GM19328 (cell line): ENCODE results near the gene OR3A3.

Experiments
- ATAC-seq: cut with Tn5 transposase; IDR thresholded peaks from one replicate; pipeline ENCODE4 v1.9.1; 2021; ENCODE audit warnings: mild to moderate bottlenecking, moderate library complexity; ENCODE audit not compliant: unreplicated experiment

Gene OR3A3

DNA sequence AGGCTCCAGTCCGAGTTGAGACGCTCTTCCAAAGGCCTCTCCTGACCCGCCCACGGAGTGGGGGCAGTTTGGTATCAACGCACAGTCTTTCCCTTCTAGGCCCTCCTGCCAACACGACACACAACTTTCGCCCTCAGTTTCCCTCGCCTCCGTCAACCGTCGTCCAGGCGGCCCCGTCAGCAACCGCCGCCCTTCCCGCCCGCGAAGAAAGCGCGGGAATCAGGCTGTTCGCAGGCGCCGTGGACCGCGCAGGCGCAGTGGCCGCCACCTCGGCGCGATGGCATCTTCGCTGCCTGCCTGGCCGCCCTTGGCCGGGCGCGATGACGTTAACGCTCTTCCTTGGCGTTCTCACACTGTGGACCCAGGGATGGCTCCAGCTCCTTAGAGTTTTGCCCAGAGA, 60.4 kb downstream of the OR3A3 start, which contains the start of gene SPATA22:
Gene SPATA22, minus strand, starts transcription at position 221 of the 400 bp plus-strand sequence. CDS start 2,494 bp downstream, outside the sequence.
- ATAC-seq: no peak

DNA sequence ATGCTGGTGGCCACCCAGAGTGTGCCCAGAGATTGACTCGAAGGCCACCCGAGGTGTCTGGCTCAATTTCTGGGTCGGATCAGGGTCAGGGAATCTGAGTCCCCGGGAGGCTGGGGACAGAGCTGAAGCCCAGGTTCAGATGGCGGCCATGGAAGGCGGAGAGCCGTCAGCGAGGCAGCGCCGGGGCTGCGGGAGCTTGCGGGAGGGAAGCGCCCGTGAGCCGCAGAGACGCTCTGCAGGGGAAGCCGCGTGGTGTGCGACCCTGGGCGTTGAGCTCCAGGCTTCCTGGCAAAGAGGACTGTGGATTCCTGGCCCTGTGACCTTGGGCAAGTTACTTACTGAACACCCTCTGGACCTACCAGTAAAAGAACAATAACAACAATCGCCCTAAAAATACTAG, 61.0 kb downstream of the OR3A3 start:
- ATAC-seq: no peak
